ENCODE data around the gene ITGB3.

Gene ITGB3

GRCh38 chr17:47299239-47299910 lies 45.7 kb downstream of the ITGB3 start:
- H3K4me3 ChIP-seq (ENCODE audit: low read depth, low read length) = no peak overlapping the region
- TF ChIP-seq CTCF (IDR thresholded peaks at IDR 0.05; ENCODE audit: borderline replicate concordance, insufficient read depth, low read depth, low read length) = no peak

- no peak overlapping the region for H3K4me3 ChIP-seq (ENCODE audit: low read depth, low read length)
- TF ChIP-seq CTCF (IDR thresholded peaks at IDR 0.05; ENCODE audit: borderline replicate concordance, insufficient read depth, low read depth, low read length) = no peak
These were observed 47.1 kb downstream of the ITGB3 start for GRCh38 chr17:47300718-47301117.

- no peak overlapping the region for H3K4me3 ChIP-seq (ENCODE audit: low read depth, low read length)
- no peak for TF ChIP-seq CTCF (IDR thresholded peaks at IDR 0.05; ENCODE audit: borderline replicate concordance, insufficient read depth, low read depth, low read length)
These were observed 47.5 kb downstream of the ITGB3 start for GRCh38 chr17:47301161-47301560.

- TF ChIP-seq CTCF (IDR thresholded peaks at IDR 0.05; ENCODE audit: borderline replicate concordance, insufficient read depth, low read depth, low read length) = no peak
- H3K4me3 ChIP-seq (ENCODE audit: low read depth, low read length) = no peak overlapping the region
These were observed 48.2 kb downstream of the ITGB3 start for GRCh38 chr17:47301831-47302230.

- H3K4me3 ChIP-seq (ENCODE audit: low read depth, low read length) = no peak overlapping the region
- TF ChIP-seq CTCF (IDR thresholded peaks at IDR 0.05; ENCODE audit: borderline replicate concordance, insufficient read depth, low read depth, low read length) = no peak
These were observed 50.6 kb downstream of the ITGB3 start for GRCh38 chr17:47304186-47304585.

GRCh38 chr17:47305302-47305923 lies 51.8 kb downstream of the ITGB3 start:
- no peak for TF ChIP-seq CTCF (IDR thresholded peaks at IDR 0.05; ENCODE audit: borderline replicate concordance, insufficient read depth, low read depth, low read length)
- H3K4me3 ChIP-seq (ENCODE audit: low read depth, low read length) = no peak overlapping the region

- no peak overlapping the region for H3K4me3 ChIP-seq (ENCODE audit: low read depth, low read length)
- no peak for TF ChIP-seq CTCF (IDR thresholded peaks at IDR 0.05; ENCODE audit: borderline replicate concordance, insufficient read depth, low read depth, low read length)
These were observed 56.6 kb downstream of the ITGB3 start for GRCh38 chr17:47310186-47310733.
